NCI-H146 treated with DMSO at 0.1 percent for 48 hours (cell line): ENCODE results near the gene TCERG1L.
A peak's percentile ranks its signal among the peaks of the same experiment; 100 is the strongest.

Source experiments
- DNase-seq: peaks from one replicate; lab custom pipeline; 2025; ENCODE audit not compliant: unreplicated experiment; lab: John Stamatoyannopoulos, UW

TCERG1L gene

DNA sequence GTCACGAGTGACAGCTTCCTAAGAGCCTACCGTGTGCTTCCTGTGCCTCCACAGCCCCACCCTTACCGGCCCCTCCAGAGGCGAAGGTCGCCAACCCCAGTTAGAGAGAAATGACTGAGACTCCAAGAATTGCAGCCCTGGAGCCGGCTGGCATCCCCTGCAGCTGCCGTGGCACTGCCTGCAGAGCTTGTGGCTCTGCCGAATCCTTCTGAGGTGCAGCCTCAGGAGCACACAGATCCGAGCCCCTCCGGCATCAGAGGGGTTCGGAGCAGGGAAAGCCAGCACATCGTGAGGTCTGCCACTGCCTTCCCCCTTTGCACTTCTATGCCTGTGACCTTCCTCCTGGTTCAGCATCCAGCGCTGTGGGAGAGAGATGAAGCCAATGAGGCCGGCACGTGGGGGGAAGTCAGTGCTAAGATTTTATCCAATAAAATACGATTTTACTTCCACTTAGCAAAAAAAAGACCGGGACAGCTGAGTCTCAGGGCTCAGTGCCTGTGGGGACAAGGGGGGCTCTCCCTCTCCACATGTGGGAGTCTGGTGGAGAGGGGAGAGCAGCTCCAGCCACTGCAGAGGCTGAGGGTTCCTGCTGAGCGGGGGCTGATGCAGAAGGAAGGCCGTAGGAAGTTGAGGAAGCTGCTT lies 80.1 kb downstream of the TCERG1L start:
- no peak for DNase-seq

DNA sequence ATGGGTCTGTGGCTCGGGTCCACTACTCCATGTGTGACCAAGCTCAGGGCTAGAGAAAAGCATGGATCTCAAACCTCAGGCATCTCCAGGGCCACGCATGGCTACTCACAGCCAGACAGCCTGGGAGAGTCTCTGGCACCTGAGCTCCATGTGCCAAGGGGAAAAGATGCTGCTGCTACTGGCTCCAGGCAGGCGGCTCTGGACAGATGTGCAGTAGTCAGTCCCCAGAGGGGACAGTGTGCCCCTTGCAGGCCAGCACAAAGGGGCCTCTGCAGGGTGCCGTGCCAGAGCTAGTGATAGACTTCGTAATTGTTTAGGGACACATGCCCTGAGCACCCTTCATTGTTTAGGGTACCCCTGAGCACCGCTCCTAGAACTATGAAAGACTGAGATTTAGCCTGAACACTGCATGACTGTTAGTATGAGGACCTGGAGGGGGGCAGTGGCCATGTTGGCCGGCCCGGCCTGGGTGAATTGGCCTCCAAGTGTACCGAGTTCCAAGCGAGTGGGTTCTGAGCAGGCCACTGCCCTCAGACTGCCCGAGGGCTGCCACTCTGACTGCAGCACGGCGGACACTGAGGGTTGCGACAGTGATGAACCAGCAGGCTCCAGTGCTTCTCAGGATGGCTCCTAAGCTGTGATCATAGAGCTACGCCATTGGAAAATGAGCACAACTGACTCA lies 80.7 kb downstream of the TCERG1L start:
- no peak for DNase-seq

DNA sequence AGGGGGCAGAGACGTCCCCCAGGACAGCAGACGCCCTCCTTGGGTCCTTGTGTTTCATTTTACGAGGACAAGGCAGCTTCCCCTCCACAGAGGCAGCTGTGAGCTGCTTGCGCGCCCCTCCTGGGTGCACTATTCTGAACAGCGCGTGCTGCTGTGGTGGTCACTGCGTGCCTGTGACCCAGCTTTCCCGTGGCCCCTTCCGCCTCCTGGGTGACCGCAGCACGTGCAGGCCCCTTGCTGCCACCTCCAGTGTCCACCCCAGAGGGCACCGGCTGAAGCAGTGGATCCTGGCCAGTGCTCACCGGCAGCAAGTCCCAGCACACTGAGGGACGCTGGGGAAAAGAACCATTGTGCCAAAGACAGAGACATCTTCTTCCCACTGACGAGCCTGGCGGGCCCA lies 81.4 kb downstream of the TCERG1L start:
- DNase-seq, result no peak

DNA sequence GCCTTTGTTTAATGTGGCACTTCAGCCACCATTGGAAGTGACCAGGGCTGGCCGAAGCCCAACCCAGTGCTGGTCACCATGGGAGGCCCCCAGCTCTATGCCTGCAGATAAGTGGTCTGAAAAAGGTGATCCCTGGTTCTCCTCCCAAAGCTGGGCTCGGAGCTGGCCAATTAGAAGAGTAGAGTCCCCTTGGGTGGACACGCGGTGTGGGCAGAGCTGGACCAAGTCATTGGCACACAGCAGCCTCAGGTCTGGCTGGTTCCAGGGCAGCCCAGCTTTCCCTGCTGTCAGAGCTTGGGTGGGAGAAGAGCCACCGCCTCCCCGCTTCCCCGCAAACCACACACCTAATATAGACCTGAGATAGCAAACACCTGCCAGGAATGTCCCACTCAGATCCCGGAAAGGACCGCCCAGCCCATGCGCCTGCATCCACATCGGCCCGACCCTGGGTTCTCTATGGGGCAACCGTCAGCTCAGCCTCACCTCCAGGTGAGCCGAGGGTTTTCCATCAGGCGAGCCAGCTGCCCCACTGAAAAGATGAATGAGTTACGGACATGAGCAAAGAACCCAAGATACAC lies 84.3 kb downstream of the TCERG1L start:
- peak; percentile 45 for DNase-seq

DNA sequence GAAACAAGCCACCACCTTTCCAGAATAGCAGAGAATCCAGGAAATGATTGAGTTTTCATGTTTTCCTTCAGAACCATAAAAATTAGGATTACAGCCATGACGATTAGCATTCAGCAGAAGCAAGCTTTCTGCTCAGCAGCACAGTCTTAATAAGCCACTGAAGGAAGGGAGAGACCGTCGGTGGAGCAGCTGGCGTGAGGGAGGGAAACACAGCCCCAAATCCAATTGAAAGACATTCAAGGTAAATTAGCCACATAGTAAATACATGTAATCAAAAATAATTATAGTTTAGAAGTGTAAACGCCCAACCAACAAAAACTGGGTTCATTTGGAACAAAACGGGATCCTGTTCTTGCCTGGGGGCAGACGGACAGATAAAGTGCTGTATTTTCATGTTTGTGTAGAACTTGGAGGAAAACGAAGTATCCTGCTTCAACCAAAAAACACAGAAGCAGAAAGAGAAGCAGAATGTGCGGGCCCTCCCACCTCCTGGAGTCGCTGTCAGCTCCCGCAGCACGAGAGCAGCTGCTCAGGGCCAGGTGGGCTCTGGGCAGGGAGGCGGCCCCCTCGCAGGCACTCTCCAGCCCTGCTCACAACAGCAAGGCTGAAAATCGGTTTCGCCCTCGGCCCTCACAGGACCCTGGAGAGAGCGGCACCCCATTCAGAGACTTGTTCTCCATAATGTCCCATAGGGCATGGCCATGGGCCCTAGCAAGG lies 84.9 kb downstream of the TCERG1L start:
- peak; percentile 93 for DNase-seq

DNA sequence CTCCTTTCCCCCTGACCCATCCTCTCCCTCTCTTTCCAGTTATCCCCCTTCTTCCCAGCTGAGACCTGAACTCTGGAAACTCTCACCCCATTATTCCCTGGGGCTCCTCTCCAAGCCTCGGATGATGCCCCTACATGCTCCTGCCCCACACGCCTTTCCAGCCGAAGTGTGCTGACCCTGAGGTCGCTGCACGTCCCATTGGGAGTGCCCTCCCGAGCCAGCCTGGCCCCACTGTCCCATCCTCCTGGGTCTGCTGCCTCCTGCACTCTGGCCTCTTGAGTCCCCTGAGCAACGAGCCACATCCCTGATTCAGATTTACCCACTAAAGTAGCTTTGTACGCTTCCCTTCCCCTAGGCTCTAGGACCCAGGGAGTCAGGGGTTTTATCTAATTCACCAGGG lies 87.4 kb downstream of the TCERG1L start:
- DNase-seq, result no peak

DNA sequence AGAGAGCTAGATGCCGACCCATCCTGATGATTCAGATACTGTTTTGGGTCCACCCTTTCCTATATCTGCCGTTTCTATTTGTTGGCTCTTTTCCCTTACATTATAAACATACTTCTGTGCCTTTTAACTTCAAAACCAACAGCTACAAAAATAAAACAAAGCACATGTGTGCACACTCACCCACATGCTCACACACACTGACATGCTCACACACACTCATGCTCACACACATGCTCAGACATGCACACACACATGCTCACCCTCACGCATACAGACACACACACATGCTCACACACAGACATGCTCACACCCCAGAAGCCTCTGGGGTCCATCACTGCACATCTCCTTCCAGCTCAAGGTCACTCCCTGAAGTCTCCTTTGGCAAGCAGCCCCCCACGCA lies 88.1 kb downstream of the TCERG1L start:
- no peak for DNase-seq

DNA sequence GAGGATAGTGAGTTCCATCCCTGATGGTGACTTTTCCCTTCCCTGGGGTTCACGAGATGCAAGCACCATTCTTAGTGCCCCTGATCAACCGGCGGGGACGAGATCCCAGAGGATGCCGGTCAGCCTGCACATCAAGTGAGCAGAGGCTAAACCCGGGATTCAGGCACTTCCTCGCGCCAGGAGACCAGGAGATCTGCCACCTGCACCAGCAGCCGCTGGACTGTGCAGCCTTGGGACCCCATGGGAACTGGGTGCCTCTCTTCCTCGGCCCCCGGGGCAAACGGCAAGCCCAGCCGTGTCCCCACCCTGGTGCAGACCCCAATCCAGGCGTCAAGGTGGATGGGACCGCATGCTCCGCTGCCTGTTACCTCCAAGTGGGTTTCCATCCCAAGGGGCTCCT lies 88.5 kb downstream of the TCERG1L start:
- DNase-seq, result no peak

DNA sequence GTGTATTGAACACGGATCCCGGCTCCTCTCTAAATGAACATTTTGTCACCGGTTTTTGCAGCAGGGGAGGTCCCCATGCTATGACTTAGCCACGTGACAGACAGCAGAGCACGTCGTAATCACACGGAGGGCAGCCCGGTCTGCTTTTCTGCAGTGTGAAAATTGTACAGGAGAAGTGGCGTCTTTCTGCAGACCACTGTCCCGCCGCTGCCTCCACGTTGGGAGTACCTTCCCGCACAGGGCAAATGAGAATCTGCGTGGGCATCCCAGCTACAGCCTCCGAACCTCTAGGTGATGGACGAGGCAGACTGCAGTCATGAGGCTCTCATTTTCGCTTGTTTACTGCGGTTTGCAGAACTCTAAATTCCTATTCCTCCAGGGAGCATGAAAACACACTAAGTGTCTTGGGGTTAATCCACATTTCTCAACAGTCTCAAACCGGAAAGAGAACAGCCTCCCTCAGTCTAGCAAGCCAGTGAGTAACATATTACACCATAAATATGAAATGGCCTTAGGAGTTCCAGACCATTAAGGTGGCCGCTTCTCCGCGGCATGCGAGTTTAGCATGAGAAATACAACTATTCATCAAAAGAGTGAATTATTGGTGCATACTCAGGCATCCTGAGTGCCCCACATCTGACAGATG lies 89.8 kb downstream of the TCERG1L start:
- no peak for DNase-seq

DNA sequence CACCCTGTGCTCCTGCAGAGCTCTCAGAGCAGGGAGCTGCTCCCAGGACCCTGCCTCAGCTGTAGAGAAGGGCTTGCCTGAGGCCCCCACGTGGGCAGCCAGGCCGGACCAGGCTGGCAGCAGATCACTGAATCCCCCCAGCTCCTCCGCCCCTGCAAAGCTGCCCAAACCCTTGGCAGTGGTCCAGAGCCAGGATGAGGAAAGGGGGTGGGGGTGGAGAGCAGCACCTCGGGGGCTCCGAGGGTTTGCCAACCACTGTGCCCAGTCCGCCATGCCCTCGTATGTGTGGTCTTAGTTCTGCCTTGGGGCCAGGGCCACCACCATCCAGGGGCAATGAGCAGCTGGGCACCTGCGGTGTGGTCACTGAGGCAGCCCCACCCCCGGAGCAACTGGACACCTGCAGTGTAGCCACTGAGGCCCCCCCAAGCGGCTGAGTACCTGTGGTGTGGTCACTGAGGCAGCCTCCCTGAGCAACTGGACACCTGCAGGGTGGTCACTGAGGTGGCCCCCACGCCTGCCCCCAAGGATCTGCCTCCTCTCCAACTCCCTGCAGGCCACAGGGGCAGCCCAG lies 90.8 kb downstream of the TCERG1L start:
- no peak for DNase-seq

DNA sequence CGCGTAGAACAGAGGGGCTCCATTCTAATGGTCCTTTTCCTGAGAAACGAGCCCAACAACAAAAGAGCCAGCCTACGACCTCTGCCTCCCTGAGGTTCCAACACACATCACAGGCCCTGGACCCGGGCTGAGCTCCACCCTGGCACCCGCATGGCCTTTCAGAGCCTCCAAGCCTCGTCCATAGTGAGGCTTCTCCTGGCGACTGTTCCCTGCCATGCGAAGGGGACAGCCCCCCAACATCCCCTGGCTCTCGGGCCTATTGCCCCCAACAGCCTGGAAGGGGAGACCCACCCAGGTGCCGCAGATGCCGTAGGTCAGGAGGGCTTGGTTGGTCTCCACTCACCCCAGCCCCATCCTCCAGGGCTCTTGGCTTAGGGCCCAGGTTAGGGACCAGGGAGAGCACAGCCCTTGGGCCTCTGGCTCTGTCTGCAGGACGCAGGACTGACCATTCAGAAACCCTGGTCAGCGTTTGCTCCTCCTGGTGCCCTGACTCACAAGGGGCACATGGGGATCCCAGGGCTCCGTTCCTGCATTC lies 91.5 kb downstream of the TCERG1L start:
- DNase-seq, result no peak

DNA sequence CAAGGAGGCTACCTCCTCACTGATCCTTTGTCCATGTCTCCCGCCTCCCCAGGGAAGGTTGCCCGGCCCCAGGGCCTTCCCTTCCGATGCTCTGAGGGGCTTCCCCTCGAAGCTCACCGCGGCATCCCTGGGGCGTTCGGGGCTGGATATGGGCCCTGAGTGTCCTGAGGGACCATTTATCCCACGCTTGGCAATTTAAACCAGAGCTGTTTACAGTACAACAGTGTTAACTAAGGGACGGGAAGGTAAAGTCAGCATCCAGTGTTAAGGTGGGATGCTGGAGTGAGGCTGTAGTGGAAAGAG lies 92.0 kb downstream of the TCERG1L start:
- no peak for DNase-seq

DNA sequence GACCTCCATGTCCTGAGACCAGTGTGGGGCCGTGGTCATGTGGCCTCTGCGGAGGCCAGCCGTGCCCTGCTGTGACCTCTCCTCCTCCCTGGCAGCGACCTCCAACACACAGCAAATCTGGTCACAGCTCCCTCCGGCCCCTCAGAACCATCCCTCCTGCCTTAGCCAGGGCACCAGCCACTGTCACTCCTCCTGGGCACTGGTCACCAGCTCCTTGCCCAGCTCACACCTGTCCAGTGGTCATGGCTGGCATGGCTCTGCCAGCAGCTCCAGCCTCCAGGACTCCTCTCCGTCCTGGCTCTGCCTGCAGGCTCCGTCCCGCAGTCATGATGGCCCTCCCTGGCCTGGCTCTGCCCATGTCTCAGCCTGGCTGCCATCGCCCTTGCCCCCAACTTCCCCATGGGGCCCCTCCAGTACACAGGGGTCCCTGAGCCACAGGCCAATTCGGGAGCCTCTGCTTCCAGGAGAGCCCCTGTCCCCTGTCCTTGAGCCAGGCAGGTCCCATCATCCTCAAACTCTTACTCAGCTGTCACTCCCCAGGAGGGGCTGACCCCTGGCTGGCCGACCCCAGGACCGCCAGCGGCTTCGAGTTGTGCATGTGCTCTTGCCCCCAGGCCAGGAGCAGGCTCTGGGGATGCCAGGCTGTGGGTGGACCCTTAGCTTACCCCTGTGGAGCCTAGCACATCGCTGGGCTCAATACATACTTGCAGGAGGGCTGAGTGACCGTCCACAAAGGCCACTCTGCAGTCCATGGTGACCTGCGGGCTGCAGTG lies 92.5 kb downstream of the TCERG1L start:
- no peak for DNase-seq

DNA sequence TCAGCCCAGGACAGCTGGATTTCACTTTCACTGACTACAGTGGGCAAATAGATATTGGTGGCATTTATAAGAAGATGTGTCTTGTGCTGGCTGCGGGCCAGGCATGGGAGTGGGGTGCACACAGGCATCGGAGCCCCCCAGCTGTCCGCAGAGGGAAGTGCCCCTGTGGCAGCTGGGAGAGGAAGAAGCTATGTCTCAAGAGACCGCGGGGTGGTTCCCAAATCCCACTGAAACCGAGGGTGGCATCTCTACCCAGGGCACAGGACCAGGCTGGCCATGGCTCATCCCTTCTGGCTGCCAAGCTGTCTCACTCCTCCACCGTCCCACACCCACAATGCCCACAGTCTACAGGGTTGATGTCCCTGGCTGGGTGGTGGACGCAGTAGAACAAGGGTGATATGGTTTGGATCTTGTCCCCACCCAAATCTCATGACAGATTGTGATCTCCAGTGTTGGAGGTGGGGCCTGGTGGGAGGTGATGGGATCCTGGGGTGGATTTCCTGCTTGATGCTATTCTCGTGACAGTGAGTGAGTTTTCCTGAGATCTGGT lies 94.8 kb downstream of the TCERG1L start:
- no peak for DNase-seq

DNA sequence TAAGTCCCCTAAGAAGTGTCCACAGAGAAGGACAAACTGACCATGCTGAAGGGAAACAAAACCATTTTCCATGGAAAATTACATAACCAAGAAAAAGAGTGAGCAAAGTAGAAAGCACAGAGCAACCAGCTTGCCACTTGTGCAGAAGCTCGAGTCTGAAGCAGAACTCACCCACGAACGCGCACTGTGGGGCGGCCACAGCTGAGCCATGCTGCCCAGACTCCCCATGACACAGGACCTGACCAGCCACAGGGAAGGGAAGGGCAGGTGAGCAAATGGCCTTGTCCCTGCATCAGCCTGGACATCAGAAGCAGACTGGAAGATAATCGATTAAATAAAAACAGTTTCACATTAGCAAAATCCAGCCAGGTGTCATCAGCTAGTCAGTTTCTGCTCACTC lies 95.7 kb downstream of the TCERG1L start:
- DNase-seq, result no peak

DNA sequence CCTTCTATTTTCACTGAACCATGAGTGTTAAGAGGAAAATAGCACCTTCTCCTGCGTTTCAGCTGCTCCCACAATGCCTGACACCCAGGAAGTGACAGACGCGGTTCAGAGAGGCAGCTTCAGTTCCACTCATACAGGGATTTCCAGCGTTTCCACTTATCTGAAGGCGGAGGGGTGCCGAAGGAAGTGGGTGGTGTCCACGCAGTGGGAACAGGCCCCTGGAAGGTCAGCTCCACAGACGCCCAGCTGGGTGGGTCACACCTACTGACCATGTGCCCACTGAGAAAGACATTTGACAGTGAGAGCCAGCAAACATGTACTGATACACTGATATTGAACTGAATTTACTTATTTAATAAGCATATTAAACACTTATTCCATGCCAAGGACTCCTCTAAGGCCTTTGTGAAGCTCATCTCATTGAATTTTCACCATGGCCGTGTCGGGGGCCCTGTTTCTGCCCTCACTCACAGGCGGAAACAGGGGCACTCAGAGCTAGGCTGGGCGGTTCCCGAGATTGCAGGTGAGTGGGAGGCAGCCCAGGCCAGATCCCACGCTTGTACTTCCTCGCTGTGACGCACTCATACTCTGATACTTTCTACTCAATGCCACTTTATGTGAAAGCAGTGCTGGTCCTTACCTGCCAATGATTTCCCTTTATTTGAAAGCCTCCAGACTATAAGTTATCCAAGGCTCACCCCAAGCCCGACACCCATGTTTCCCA lies 96.8 kb downstream of the TCERG1L start:
- no peak for DNase-seq

DNA sequence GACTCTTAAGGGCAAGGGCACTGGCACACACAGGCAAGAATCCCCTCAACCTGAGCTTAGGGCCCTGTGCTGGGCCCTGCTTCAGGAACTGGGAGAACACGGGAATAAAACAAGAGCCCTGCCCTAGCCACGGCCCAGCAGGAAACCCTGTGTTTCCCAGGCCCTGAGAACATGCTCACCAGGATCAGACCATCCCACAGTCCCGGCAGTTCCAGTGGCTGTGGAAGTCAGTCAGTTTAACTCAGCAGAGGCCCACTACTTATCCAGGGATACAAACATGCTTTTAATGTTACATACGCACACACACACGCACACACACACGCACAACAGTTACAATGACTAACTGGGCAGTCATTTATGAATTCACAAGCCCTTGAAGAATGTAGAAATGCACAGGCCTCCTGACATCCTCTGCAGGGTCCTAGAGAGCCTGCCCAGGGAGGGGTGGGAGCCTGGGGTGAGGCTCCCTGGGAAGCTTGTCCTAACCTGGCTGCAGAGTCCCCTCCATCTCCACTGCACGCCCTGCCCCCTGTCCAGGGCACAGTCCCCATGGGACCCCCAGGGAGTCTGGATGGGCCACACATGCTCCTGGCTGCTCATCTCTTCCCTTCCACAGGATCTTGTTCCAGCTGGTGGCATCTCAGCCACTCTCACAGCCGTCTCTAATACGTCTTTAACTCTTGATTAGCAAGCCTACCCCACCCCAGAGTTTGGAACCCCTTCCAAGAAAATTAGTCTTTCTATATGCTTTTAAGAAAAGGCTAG lies 97.6 kb downstream of the TCERG1L start:
- DNase-seq, result no peak

DNA sequence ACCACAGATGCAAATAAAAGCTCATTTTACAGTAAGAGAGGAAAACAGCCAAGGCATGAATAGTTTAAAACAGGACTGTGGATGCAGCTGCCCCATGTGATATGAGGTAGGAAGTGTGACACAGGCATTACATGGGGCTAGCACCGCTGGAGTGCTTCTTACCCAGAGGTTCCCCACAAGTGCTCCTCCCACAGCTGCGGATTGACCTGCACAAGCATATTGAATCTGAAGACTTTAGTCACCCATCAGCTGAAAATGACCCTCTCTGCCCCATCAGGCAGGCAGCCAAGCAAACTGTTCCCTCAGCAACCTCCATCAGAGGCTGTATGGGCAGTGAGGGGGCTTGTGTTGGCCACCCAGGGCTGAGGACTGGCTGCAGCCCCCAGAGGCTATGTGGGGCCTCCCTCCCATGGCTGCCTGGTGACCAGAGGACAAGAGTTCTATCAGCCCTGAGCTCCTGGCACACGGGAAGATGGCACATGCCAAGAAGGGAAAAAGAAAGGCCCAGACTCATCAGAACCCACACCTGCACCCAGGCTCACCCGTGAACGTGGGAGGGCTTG lies 98.7 kb downstream of the TCERG1L start:
- no peak for DNase-seq
